Measurements from ENCODE around the gene MMADHC.

GRCh38 chr2:149579972-149580882, 7.3 kb downstream of the MMADHC start:
- TF ChIP-seq CTCF (IDR thresholded peaks at IDR 0.05) (no peak), POLR2A (IDR thresholded peaks at IDR 0.05) (no peak), POLR2AphosphoS5 (IDR thresholded peaks at IDR 0.05) (no peak)

Measured in transverse colon (tissue), 4 donors.